Stimulated activated CD4-positive, alpha-beta T cell treated with anti-CD3 and anti-CD28 coated beads, Interleukin-2, amount 100 ng/mL, for 48 hours (primary cell): ENCODE results near the gene CRYM.
"Not testable (repeated sequence)": the region's sequence is repeated elsewhere in the genome, so short reads cannot be mapped to it uniquely, and the experiment has no call there.

Experiments
- DNase-seq, 2 donors: peaks; one replicate each; pipeline ENCODE4 v3.0.0-alpha.2; 2020

Gene CRYM

GRCh38 chr16:21277045-21277926, 804 bp downstream of the CRYM start:
- DNase-seq = no peak

- no peak for DNase-seq
These were observed 2.0 kb downstream of the CRYM start for GRCh38 chr16:21276090-21276489.

GRCh38 chr16:21275529-21275928, 2.6 kb downstream of the CRYM start:
- no peak for DNase-seq

GRCh38 chr16:21274172-21274726, 3.8 kb downstream of the CRYM start:
- no peak for DNase-seq

- DNase-seq = not testable (repeated sequence)
These were observed 5.3 kb downstream of the CRYM start for GRCh38 chr16:21272763-21273162.

- DNase-seq = no peak
These were observed 5.8 kb downstream of the CRYM start for GRCh38 chr16:21272253-21272652.

- DNase-seq = no peak
These were observed 9.9 kb downstream of the CRYM start for GRCh38 chr16:21268236-21268635.

- DNase-seq = no peak
These were observed 10.8 kb downstream of the CRYM start for GRCh38 chr16:21267298-21267697.

GRCh38 chr16:21265104-21265837, 12.8 kb downstream of the CRYM start:
- no peak for DNase-seq

GRCh38 chr16:21264571-21265036, 13.5 kb downstream of the CRYM start:
- DNase-seq = no peak

GRCh38 chr16:21263640-21264570, 14.2 kb downstream of the CRYM start:
- no peak for DNase-seq

GRCh38 chr16:21262779-21263639, 15.1 kb downstream of the CRYM start:
- DNase-seq = no peak

- DNase-seq = no peak
These were observed 17.0 kb downstream of the CRYM start for GRCh38 chr16:21260870-21261791.

- no peak for DNase-seq
These were observed 20.8 kb downstream of the CRYM start for GRCh38 chr16:21257284-21257683.

GRCh38 chr16:21256636-21257035, 21.5 kb downstream of the CRYM start:
- DNase-seq = no peak

GRCh38 chr16:21253470-21253869, 24.6 kb downstream of the CRYM start:
- no peak for DNase-seq

- no peak for DNase-seq
These were observed 27.8 kb downstream of the CRYM start for GRCh38 chr16:21250072-21250923.

GRCh38 chr16:21248179-21248578, 29.9 kb downstream of the CRYM start:
- not testable (repeated sequence) for DNase-seq

- no peak for DNase-seq
These were observed 33.4 kb downstream of the CRYM start for GRCh38 chr16:21244518-21245215.
